Suprapubic skin (tissue), 3 donors: ENCODE results near the gene SEMA3D.

Experiments
- EP300 ChIP-seq: sonication (generic); formaldehyde crosslinking; IDR thresholded peaks from one replicate; pipeline ENCODE4 v1.6.1; 2017; ENCODE audit warnings: antibody characterized with exemption
- POLR2A ChIP-seq, 2 donors: fragments of 450-650 bp; IDR thresholded peaks; one replicate each; pipeline ENCODE4 v1.6.1; 2017; ENCODE audit warnings: antibody characterized with exemption in 2 of 2, mild to moderate bottlenecking in 2 of 2, moderate library complexity in 2 of 2
- TF ChIP-seq, protein P1 (sequence below), 2 donors: fragments of 200-600 bp in 1 of 2; fragments of 450-650 bp in 1 of 2; sonication (generic) in 1 of 2; IDR thresholded peaks; one replicate each; pipeline ENCODE4 v1.5.1; 2016 to 2019; ENCODE audit warnings: antibody characterized with exemption in 2 of 2, mild to moderate bottlenecking in 1 of 2, moderate library complexity in 1 of 2

DNA sequence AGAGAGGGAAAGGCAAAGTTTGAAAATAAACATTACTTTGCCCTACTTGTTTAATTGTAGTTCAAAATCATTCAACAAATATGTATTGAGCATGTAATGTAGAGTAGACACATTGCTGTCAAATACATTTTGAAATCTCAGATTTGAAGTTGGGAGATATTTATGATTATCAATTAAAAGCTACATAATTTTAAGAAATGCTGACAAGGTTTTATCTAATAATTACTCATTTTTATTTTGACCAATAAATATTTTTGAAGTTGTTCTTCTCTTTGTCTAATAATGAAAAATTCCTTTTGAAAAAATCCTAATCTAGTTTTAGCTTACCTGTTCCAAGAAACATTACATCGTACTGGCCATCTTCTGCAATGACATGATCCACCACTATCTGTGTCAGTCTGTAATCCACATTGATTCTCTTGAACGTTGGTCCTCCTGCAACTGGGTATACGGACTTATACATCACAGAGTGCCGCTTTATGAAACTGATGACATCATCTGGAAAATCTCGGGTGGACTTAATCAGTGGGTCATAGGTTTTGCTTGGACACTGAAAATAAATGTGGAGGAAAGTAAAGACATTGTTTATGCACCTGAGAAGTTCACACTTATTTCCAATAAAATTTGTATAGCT lies 164.7 kb downstream of the SEMA3D start:
- TF ChIP-seq EP300 (no peak), POLR2A (IDR thresholded peaks at IDR 0.05) (no peak)
- TF ChIP-seq, protein P1, sequence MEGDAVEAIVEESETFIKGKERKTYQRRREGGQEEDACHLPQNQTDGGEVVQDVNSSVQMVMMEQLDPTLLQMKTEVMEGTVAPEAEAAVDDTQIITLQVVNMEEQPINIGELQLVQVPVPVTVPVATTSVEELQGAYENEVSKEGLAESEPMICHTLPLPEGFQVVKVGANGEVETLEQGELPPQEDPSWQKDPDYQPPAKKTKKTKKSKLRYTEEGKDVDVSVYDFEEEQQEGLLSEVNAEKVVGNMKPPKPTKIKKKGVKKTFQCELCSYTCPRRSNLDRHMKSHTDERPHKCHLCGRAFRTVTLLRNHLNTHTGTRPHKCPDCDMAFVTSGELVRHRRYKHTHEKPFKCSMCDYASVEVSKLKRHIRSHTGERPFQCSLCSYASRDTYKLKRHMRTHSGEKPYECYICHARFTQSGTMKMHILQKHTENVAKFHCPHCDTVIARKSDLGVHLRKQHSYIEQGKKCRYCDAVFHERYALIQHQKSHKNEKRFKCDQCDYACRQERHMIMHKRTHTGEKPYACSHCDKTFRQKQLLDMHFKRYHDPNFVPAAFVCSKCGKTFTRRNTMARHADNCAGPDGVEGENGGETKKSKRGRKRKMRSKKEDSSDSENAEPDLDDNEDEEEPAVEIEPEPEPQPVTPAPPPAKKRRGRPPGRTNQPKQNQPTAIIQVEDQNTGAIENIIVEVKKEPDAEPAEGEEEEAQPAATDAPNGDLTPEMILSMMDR (IDR thresholded peaks at IDR 0.05) = no peak
